Activated CD4-positive, CD25-positive, alpha-beta regulatory T cell treated with anti-CD3 and anti-CD28 coated beads, Interleukin-2, amount 50 U/mL, for 16 hours (primary cell): ENCODE data around the gene SLC7A5.
"Not testable (repeated sequence)": the region's sequence is repeated elsewhere in the genome, so short reads cannot be mapped to it uniquely, and the experiment has no call there.

Experiments
- DNase-seq: peaks from one replicate; pipeline ENCODE4 v3.0.0-alpha.2; 2020; ENCODE audit warnings: low read depth, low spot score

Gene SLC7A5

GRCh38 chr16:87861300-87862099, 7.8 kb downstream of the SLC7A5 start:
- DNase-seq = not testable (repeated sequence)

- no peak for DNase-seq
These were observed 8.6 kb downstream of the SLC7A5 start for GRCh38 chr16:87860553-87861299.

GRCh38 chr16:87858151-87858993, 10.9 kb downstream of the SLC7A5 start:
- DNase-seq = not testable (repeated sequence)

GRCh38 chr16:87856791-87857228, 12.5 kb downstream of the SLC7A5 start:
- no peak for DNase-seq

- no peak for DNase-seq
These were observed 13.2 kb downstream of the SLC7A5 start for GRCh38 chr16:87855852-87856715.

GRCh38 chr16:87854907-87855683, 14.2 kb downstream of the SLC7A5 start:
- no peak for DNase-seq

GRCh38 chr16:87854053-87854906, 15.0 kb downstream of the SLC7A5 start:
- no peak for DNase-seq

GRCh38 chr16:87853411-87854052, 15.8 kb downstream of the SLC7A5 start:
- DNase-seq = peak; percentile 56

GRCh38 chr16:87851601-87852000, 17.7 kb downstream of the SLC7A5 start:
- DNase-seq = no peak

- DNase-seq = no peak
These were observed 18.1 kb downstream of the SLC7A5 start for GRCh38 chr16:87851141-87851587.

GRCh38 chr16:87850009-87851006, 19.0 kb downstream of the SLC7A5 start:
- peak; percentile 58 for DNase-seq

GRCh38 chr16:87849419-87850008, 19.8 kb downstream of the SLC7A5 start:
- DNase-seq = no peak

GRCh38 chr16:87848676-87849345, 20.5 kb downstream of the SLC7A5 start:
- no peak for DNase-seq

- DNase-seq = no peak
These were observed 21.3 kb downstream of the SLC7A5 start for GRCh38 chr16:87847785-87848675.

GRCh38 chr16:87847467-87847784, 21.9 kb downstream of the SLC7A5 start:
- no peak for DNase-seq
